Testis (tissue), 2 donors: ENCODE measurements around the gene PLB1.

Experiments
- POLR2A ChIP-seq: fragments of 450-650 bp; IDR thresholded peaks from one replicate; pipeline ENCODE4 v1.6.1; 2017; ENCODE audit warnings: antibody characterized with exemption, mild to moderate bottlenecking, moderate library complexity
- TF ChIP-seq, protein P1 (sequence below), 3 experiments: fragments of 450-650 bp in 2 of 3; fragments of 200-600 bp in 1 of 3; sonication (generic) in 1 of 3; IDR thresholded peaks; one replicate each; pipeline ENCODE4 v1.5.1; 2016 to 2019; ENCODE audit warnings: antibody characterized with exemption in 3 of 3, mild to moderate bottlenecking in 2 of 3, moderate library complexity in 1 of 3

DNA sequence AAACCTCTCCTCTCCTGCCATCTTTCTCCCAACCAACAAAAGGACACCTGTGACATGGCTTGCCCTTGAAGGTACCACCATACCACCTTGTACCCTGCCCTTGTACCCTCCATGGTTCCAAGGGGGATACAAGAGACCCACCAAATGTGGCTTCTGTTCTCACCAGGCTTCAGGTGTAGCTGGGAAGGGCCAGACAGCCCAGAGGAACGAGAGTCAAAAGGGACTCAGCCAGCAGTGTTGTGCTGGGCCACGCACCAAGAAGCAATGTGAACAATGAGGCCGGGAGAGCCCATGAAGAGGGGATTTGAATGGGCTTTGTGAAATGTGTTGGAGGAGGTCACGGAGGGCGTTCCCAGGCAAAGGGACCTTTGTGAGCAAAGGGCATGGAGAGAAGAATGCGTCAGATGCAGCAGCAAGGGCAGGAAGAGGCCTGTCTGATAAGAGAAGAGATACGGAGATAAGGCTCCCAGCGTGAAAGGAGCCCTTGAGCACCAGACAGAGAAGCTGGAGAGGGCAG, 48.6 kb downstream of the PLB1 start:
- TF ChIP-seq, protein P1, sequence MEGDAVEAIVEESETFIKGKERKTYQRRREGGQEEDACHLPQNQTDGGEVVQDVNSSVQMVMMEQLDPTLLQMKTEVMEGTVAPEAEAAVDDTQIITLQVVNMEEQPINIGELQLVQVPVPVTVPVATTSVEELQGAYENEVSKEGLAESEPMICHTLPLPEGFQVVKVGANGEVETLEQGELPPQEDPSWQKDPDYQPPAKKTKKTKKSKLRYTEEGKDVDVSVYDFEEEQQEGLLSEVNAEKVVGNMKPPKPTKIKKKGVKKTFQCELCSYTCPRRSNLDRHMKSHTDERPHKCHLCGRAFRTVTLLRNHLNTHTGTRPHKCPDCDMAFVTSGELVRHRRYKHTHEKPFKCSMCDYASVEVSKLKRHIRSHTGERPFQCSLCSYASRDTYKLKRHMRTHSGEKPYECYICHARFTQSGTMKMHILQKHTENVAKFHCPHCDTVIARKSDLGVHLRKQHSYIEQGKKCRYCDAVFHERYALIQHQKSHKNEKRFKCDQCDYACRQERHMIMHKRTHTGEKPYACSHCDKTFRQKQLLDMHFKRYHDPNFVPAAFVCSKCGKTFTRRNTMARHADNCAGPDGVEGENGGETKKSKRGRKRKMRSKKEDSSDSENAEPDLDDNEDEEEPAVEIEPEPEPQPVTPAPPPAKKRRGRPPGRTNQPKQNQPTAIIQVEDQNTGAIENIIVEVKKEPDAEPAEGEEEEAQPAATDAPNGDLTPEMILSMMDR (IDR thresholded peaks at IDR 0.05) = no peak
- no peak for TF ChIP-seq POLR2A
